GM19240 (cell line): ENCODE measurements around the gene DYTN.
"Not testable (repeated sequence)": the region's sequence is repeated elsewhere in the genome, so short reads cannot be mapped to it uniquely, and the experiment has no call there.

Experiments used
- DNase-seq: peaks from one replicate; pipeline ENCODE4 v3.0.0; 2011; ENCODE audit warnings: low spot score; ENCODE audit not compliant: insufficient read length

The DYTN gene, protein sequence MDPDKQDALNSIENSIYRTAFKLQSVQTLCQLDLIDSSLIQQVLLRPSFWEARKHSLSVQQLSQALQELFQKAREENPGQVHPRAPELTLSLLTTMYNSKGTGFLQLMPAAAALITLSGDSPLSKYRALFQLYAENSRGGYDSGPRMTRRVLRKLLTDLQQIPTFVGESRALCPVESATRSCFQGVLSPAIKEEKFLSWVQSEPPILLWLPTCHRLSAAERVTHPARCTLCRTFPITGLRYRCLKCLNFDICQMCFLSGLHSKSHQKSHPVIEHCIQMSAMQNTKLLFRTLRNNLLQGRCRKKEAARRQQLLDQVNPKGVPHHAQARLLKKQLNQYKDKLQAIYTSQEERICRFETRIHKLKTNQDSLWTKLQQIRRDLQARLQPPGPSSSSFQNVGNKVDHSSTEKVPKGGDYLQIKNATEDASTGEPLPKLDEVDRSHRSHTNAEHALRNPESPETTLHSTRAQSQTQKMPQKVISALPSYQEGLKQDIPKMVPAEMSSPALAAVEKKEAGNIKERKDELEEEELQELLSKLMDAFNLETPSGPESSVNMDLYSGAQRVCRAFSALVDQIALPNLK

DNA sequence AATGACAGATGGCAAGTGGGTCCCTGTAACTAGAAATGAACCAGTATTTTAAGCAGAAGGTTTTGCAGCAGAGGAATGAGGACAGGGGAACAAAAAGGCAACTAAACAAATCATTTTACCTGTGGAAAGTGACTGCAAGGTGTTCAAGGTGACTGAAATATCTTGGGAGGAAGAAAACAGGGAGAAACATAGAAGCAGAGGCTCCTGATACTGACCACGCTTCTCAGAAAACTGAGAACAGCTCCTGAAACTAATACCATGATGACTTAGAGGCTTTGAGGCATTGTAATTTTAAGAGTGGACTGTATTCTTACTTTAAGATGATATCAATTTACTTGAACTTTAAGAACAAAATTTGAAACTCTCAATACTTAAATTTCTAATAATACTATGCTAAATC, at the start of gene DYTN:
Gene DYTN, minus strand, starts transcription at position 101 of the 400 bp plus-strand sequence. CDS start 117 bp downstream, outside the sequence.
- no peak for DNase-seq

DNA sequence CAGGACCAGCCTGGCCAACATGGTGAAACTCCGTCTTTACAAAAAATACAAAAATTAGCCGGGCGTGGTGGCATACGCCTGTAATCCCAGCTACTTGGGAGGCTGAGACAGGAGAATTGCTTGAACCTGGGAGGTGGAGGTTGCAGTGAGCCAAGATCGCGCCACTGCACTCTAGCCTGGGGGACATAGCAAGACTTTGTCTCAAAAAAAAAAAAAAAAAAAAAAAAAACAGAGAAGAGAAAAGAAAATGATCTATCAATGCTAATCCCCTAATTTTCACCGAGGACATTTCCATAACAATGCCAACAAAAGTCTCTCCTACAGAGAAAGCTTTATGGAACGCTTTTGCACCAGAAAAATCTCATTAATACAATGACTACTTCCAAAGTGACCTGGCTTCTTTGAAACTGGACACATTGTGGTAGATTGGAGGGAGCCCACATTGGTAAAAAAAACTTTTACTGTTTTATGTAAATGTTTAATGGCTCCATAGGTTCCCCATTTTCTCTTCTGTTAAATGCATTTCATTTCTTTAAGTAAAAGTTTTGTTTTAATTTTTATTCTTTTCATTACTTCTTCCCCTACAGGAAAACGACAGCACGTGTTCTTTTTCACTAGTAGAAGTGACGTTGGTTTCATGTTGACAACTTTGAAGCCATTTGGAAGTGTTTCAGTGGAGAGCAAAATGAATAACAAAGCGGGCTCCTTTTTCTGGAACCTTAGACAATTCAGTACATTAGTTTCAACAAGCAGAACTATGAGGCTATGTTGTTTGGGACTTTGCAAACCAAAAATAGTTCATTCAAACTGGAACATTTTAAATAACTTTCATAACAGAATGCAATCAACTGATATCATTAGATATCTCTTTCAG, 48.1 kb upstream of the DYTN start:
- DNase-seq: no peak

DNA sequence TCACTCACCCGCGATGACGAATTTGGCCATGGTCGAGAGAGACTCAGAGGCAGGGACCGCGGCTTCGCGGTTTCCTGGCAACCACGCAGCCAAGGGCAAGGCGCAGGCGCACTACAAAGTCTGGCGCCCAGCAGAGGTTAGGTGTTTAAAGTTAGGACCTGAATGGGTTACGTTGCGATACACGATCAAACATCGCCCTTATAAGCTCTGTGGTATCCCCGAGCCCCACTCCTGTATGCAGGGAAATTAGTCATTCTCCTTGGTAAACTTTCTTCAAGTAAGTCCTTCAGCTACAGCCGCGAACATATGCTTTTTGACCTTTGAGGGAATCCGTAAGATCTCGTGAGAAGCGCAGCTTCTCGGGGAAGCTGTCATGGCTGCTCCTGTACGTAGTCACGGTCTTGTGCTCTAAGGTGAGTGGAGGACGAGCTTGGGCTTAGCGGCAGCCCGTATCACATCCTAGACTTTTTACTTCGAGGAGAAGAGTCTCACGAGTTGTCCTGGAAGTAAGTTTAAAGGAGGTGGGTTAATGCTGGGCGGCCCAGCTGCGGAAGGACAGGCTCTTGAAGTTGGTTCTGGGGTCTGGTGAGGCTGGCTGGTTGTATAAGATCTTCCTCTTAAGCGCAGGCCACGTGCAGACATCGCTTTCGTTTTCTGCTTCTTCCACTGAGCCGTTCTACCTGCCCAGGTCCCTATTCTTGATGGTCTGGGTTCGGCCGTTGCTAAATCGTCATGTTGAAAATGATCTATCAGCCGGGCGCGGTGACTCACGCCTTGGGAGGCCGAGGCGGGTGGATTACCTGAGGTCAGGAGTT, 47.3 kb upstream of the DYTN start, which contains the start of the genes FASTKD2 and MDH1B:
Gene FASTKD2, plus strand, starts transcription at position 365 of the 815 bp plus-strand sequence. CDS start 1,088 bp downstream, outside the sequence.
Gene MDH1B, minus strand, starts transcription at position 87 of the 815 bp plus-strand sequence. Its CDS starts 57 bp downstream, at position 30.
- peak; percentile 61 for DNase-seq

DNA sequence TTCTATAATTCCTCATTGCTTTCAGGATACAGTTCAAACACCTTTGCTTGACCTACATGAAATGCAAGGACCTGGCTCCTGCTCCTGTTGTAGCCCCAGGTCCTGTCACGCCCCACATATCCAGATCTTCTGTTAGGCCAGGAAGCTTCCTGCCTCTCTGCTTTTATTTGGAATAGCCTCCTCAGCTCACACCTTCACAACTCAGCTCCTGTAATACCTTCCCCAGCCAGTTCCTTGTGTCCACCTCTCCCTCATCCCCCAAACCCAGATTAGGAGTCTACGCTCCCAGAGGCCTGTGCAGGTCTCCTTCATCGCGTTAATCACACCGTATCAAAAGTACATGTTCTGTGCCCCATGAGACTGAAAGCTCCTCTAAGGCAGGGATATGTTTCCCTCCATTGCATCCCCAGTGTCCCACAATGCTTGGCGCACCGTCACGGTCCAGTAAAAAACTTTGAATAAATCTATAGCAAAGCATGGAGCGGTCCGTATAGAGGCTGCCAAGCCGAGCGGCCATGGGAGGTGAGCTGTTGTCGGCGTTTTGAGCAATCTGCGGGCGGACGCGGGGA, 46.6 kb upstream of the DYTN start:
- no peak for DNase-seq

DNA sequence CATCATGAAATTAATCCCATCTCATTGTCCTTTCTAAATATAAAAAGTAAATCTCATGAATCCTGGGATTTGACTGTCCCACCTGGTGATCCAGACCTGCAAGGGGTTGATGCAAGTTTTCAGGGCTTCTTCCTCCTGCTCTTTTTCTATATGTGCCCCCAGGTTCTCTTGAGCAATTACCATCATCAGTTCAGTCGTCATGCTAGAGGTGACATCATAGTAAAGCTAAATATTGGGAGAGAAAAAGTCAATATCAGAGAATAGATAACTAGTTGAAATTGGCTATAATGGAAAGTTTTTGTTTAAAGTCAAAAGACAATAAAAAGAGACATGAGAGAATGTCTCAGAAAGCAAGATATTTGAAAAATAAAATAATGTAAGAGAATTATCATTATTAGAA, 38.6 kb upstream of the DYTN start:
- no peak for DNase-seq

DNA sequence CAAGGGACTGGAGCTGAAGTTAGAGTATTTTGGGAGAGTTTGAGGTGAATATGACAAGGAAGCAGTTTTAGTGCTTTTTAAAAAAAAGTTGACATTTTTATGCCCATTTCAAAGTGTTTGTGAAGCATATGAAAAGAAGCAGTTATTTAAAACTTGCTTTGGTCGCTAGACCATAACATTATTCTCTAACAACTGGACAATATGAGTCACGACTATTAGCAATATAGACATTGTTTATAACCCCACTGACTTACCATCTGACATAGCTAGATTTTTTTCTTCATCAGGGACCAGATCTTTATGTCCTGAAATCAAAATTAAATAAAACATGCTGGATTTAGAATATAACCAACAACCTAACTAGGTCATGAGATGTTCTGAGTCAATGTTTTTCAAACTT, 22.6 kb upstream of the DYTN start:
- DNase-seq: no peak

DNA sequence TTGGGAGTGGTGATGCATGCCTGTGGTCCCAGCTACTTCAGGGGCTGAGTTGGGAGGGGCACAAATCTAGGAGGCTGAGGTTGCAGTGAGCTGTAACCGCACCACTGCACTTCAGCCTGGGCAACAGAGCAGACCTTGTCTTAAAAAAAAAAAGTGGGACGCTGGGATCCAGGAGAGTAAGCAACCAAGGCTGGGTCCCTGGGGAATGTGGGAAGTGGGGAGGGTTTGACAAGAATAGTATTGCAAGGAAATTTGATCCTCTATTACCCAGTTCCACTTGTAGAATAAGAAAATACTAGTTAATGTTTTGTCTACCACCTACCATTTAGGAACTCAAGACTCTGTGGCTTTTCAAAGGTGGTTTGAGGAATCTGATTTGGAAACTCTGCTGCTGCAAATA, 21.1 kb upstream of the DYTN start:
- DNase-seq: no peak

DNA sequence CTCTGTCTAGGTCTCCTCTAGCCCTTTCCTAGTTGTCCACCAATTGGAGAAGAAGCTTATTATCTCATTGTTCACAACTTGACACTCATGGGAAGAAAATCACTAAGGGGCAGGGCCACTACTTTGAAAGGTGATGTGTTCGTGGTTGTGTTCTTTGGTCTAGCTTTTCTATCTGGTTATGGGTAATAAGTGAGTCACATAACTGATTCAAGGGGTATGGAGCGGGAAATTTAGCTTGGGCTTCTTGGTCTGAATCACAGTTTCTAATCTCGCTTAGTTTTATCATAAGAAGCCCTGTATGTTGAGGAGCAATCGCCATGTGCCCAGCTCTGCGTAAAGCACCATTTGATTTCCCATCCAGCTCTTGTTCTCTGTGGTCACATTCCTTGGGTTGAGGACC, 18.7 kb upstream of the DYTN start:
- DNase-seq: no peak

DNA sequence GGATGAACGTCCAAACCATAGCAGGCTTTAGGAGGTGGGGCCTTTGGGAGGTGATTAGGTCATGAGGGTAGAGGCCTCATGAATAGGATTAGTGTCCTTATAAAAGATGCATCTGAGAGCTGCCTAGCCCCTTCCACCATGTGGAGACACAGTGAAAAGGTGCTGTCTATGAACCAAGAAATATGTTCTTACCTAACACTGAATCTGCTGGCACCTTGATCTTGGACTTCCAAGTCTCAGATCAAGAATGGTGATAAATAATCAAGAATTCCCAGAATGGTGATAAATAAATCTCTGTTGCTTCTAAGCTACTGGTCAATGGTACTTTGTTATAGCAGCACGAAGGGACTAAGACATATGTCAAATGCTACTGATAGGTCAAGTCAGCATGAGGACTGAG, 15.1 kb upstream of the DYTN start:
- no peak for DNase-seq

DNA sequence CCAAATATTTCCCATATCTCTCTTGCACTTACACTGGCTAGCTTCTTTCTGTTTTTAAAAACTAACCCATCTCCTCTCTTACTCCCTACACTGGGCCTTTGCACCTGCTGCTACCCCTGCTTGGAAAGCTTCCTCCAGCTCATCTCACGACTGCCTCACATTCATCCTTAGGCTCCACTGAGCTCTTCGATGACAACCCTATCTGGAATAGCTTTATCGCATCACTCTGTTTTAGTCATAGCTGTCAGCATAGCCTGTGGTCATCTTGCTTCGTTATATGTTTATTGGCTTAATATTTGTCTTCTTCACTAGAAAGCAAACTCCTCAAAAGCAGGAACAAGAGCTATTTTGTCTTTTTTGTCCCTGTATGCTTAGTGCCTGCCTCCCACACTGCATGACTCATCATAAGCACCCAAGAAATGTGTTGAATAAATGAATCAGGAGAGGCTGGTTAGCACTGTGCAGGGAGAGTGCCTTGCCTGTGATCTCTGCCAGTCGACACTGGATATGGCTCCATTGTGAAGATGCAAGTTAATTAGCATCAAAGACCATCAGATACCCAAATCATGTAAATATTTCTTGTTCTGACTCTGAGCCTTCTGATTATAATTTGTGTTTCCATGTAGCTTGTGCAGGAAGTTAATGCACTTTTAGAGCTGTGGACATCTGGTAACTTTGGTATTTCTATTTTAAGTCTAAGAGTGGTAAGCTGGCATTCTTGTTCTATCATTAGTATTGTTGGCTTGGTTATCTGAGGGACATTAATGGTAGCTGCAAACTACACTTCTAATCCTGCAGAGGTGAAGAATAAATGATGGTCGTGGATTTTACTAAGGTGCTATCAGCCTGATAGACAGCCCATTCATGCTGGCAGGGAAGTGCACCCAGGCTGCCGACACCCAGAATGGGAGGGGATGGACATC, 10.3 kb upstream of the DYTN start:
- DNase-seq: no peak

DNA sequence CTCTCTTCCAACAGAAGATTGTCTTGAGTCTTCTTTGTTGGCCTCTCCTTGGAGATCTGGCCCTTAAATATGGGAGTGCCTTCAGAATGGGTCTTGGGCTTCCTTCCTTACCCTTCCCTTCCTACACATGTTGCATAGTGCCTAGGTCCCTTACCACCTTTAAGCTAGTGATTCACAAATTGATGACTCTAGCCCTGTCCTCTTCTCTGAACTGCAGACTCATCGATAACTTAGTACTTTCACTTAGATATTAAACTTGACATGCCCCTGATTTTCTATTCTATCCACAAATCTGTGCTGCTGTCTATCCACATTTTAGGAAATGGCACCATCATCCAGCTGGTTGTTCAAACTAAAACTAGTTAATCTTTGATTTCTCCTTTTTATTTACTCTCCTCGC, 9.1 kb upstream of the DYTN start:
- no peak for DNase-seq

DNA sequence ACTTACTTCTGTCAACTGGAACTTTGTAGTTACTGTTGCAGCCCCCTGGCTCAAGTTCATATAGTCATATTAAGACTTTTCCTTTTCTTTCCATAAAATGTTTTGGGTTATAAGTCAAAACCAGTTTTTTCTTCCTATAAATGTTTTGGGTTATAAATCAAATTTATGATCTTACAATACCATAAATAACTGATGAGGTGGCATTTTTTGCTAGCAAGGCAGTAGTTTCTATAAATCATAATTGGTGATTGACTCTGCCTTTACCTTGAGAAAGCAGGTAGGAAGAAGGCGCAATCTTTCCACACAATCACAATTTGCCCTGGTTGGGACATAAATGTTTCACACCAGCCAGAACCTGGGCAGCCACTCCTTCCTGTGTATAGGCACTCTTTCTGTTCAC, 5.1 kb upstream of the DYTN start:
- DNase-seq: no peak

DNA sequence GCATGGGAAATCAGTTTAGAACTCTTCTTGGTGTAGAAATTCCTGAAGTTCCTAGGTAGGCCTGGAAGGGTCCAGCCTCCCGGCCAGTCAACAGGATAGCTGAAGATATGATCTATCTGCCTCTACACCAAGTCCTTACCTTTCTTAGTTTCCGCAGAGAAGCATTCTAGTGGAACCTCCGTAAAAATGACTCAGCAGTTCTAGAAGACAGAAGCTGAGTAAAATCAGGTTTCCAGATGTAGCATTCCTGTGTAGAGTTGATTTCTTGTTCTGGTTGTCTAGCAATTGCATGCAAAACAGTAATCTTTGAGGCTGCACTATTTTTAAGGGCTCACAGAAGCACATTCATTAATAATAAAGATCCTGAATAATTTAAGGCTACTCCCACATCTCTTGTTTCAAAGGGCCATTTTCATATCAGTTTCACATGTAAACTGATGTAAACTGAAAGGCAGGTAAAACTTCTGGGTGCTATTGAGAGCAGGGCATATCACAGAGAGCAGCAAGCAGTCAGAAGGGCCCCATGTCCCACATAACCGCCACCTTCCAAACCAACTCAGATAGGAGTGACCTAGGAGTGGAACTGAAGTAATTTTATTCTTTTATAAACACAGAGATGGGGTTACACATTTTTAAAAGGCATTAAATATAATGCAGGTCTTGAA, 3.2 kb upstream of the DYTN start:
- DNase-seq: no peak

DNA sequence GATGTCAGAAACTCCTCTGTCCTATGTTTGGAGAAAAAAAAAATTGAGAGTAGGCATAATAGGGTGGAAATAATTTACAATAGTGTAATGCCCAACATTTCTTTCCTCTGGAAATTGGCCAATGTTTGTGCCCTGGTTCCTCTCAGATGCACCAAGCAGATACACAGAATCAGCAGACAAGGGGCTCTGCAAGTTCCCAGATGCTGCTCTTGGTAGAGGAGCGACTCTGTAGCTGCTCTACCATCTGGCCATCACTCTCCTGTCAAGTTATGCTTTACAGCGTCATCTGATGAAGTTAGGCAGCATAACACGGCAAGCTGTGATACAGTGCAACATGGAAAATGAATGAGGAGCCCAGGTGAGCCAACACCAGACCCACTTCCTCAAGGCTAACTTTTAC, 1.6 kb downstream of the DYTN start:
- no peak for DNase-seq

DNA sequence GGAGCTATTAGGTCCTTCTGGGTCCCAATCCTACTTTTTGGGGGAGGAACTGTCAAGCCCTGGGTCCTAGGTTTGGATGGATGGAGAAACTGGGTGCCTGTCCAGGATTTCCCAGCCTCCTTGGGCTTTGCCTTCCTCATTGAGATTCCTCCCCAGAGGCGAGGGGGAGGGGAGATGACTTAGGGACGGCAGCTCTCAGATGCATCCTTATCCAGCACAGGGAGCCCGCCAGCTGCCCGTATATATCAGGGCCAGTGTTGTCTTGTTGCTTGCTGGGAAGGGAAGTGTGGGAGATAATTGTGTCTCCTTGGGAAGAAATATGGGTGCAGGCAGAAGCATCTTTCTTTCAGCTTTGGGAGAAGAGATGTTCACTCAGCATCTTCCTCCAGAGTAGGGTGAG, 3.0 kb downstream of the DYTN start:
- DNase-seq: not testable (repeated sequence)

DNA sequence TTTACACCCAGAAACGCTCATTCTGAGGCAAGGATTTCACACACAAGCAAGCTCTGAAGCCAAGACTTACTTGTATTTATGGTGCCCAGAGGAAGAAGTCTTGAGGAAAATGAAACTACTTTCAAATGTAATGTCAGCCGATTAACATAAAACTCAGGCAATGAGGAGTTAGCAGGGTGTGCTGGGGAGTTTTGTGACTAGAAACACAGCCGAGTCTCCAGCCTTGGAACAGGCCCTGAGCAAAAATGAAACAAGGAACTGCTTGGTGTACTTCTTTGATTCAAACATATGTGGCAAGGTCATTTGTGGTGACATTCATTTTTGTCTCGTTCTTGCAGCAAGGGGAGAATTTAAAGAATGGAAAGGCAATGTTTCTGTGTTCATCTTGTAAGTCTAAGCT, 4.5 kb downstream of the DYTN start:
- no peak for DNase-seq

DNA sequence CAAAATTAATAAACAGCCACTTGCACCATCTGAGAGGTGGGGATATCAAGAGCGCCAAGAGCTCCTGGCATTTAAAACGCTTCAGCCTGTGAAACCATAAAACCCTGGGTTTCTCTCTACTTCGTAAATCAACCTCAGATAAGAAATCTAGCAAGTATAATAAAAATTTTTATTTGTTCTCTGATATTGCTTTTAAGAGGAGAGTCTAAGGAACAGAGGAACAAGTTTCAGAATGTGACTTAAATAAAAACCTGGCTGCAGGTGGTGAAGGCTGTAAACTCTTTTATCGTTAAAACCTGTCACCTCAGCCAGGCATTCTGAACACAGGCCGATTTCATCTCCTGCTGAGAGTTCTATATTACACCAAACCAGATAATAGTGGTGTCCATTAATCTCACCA, 9.9 kb downstream of the DYTN start:
- no peak for DNase-seq

DNA sequence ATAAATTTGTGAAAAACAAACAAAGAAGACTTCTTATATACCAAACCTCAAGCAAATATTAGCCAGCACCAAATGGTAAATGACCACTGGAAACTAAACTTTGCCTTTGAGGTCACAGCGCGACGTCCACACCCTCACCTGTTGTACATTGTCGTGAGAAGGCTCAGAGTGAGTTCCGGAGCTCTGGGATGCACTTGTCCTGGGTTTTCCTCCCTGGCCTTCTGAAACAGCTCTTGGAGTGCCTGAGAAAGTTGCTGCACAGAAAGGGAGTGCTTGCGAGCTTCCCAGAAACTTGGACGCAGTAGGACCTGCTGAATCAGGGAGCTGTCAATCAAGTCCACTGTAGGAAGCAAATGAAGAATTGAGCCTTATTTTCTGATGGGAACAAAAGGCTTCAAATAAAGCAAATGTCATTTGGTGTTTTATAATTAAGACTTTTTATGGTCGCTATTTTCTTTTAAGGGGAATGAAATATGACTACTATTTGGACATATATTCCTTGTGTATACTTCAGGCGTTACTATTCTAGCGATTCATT, 11.0 kb downstream of the DYTN start:
- DNase-seq: no peak
